CD4-positive, alpha-beta T cell treated with Interleukin-2 at 100 ng/mL for 4 hours (primary cell): ENCODE data around the gene COQ2.
"Not testable (repeated sequence)": the region's sequence is repeated elsewhere in the genome, so short reads cannot be mapped to it uniquely, and the experiment has no call there.

ENCODE experiments used
- DNase-seq: peaks from one replicate; pipeline ENCODE4 v3.0.0-alpha.2; 2020; ENCODE audit warnings: low spot score

The COQ2 gene

GRCh38 chr4:83284193-83285054 is at the start of gene COQ2:
Gene COQ2 (minus strand): TSS chr4:83284798. CDS start chr4:83284764, 34 bp downstream.
- DNase-seq: peak; percentile 92

GRCh38 chr4:83331956-83332355 is 47.4 kb upstream of the COQ2 start:
- DNase-seq: no peak

GRCh38 chr4:83329521-83330110 is 45.0 kb upstream of the COQ2 start:
- DNase-seq: no peak

- DNase-seq: no peak
These were observed 44.1 kb upstream of the COQ2 start for GRCh38 chr4:83328521-83329187.

GRCh38 chr4:83326546-83326945 is 41.9 kb upstream of the COQ2 start:
- DNase-seq: no peak

- DNase-seq: not testable (repeated sequence)
These were observed 40.7 kb upstream of the COQ2 start for GRCh38 chr4:83325306-83325705.

- DNase-seq: no peak
These were observed 38.5 kb upstream of the COQ2 start for GRCh38 chr4:83323136-83323535.

- DNase-seq: no peak
These were observed 36.0 kb upstream of the COQ2 start for GRCh38 chr4:83320548-83320947.

- no peak for DNase-seq
These were observed 34.1 kb upstream of the COQ2 start for GRCh38 chr4:83318666-83319065.

- DNase-seq: no peak
These were observed 33.1 kb upstream of the COQ2 start for GRCh38 chr4:83317671-83318070.

- no peak for DNase-seq
These were observed 32.0 kb upstream of the COQ2 start for GRCh38 chr4:83316459-83317165.

- DNase-seq: no peak
These were observed 30.8 kb upstream of the COQ2 start for GRCh38 chr4:83315341-83315870.

GRCh38 chr4:83308672-83309071 is 24.1 kb upstream of the COQ2 start:
- DNase-seq: no peak

- no peak for DNase-seq
These were observed 23.3 kb upstream of the COQ2 start for GRCh38 chr4:83307920-83308319.

GRCh38 chr4:83305187-83305586 is 20.6 kb upstream of the COQ2 start:
- no peak for DNase-seq

- peak; percentile 16 for DNase-seq
These were observed 13.1 kb upstream of the COQ2 start for GRCh38 chr4:83297548-83298260.

- no peak for DNase-seq
These were observed 8.9 kb upstream of the COQ2 start for GRCh38 chr4:83293305-83294046.

GRCh38 chr4:83290059-83290774 is 5.6 kb upstream of the COQ2 start:
- DNase-seq: not testable (repeated sequence)

GRCh38 chr4:83288381-83288780 is 3.8 kb upstream of the COQ2 start:
- DNase-seq: not testable (repeated sequence)

- peak; percentile 45 for DNase-seq
These were observed 433 bp upstream of the COQ2 start for GRCh38 chr4:83285055-83285407.
